Cortex of kidney (tissue), 1 donor: Measurements from ENCODE around the gene DEFB124.

Source experiments
- DNase-seq: peaks from one replicate; lab custom pipeline; 2025; lab: John Stamatoyannopoulos, UW

DEFB124 gene

GRCh38 chr20:31425797-31426196 is 49.1 kb downstream of the DEFB124 start:
- no peak for DNase-seq

- DNase-seq, result no peak
Measured at GRCh38 chr20:31418307-31418706, 56.6 kb downstream of the DEFB124 start.

GRCh38 chr20:31415653-31416052 is 59.3 kb downstream of the DEFB124 start:
- DNase-seq, result no peak
